Right cardiac atrium (tissue), 5 donors: ENCODE measurements around the gene CLCN1. TPM values are rescaled to one million over a fixed set of nuclear protein-coding genes. Genes with fewer than 3 reads are reported as not detected.

ENCODE experiments used
- microRNA-seq, 2 donors: library from miRNA; unstranded; fragments of <30 nt; microRNA quantifications; one replicate each; pipeline ENCODE4 v1.2.0, GENCODE V29; 2020 to 2021
- polyA plus RNA-seq: library from polyadenylated mRNA; stranded (reverse); fragments of 200-250 nt; gene quantifications from one replicate; pipeline ENCODE4 v1.2.3, GENCODE V29; 2013
- total RNA-seq, 4 donors: library from RNA; stranded (reverse); fragmentation: NEBNext Ultra II Directional; extraction: Animal tissue kit (Norgen Biotek cat#: 25700); gene quantifications; one replicate each; pipeline ENCODE4 v1.2.1, GENCODE V29; 2021
- donor health status: healthy with polysubstance abuse.
- donor health status: DM: no; HTN: yes; CAD: no.
- donor health status: DM: no; HTN: no; CAD: no.
- donor health status: DM: no; HTN: yes; CAD: no; lungs with severe emphysema.
- donor health status: DM: yes; HTN: yes; CAD: no.

The CLCN1 gene
- total and polyA plus RNA-seq, 5 donors: not detected

Small RNA genes within 50 kb of the gene (microRNA-seq; reads per million reads assigned to microRNA genes)
- gene MIR6892: 0 reads per million in 2 donors

Other genes with a start within 250 kb of the CLCN1 start
- gene PIP, start 184.0 kb upstream of the CLCN1 start, total RNA-seq: not detected
- gene PIP, start 184.0 kb upstream of the CLCN1 start, polyA plus RNA-seq: not detected
- not detected for gene TAS2R39, start 132.7 kb upstream of the CLCN1 start, total RNA-seq
- not detected for gene TAS2R39, start 132.7 kb upstream of the CLCN1 start, polyA plus RNA-seq
- not detected for gene TAS2R40, start 94.1 kb upstream of the CLCN1 start, total RNA-seq
- gene TAS2R40, start 94.1 kb upstream of the CLCN1 start, polyA plus RNA-seq: not detected
- gene GSTK1, start 52.7 kb upstream of the CLCN1 start, total RNA-seq: 100 to 1,000 TPM; 182 to 249 (median 234) TPM
- 280 TPM for gene GSTK1, start 52.7 kb upstream of the CLCN1 start, polyA plus RNA-seq
- gene TMEM139, start 31.2 kb upstream of the CLCN1 start, total RNA-seq: 1 to 10 TPM; 3.6 to 5.9 (median 4.5) TPM
- gene TMEM139, start 31.2 kb upstream of the CLCN1 start, polyA plus RNA-seq: 10.9 TPM
- 10 to 100 TPM in 3 of 4 donors, 1 to 10 TPM in 1; 9.2 to 10.6 (median 10.2) TPM for gene CASP2, start 27.8 kb upstream of the CLCN1 start, total RNA-seq
- 4.5 TPM for gene CASP2, start 27.8 kb upstream of the CLCN1 start, polyA plus RNA-seq
- gene FAM131B, start 46.6 kb downstream of the CLCN1 start, total RNA-seq: under 1 TPM; 0.21 to 0.51 (median 0.39) TPM
- 0.27 TPM for gene FAM131B, start 46.6 kb downstream of the CLCN1 start, polyA plus RNA-seq
- gene ZYX, start 65.2 kb downstream of the CLCN1 start, total RNA-seq: 100 to 1,000 TPM in 1 of 4 donors, 10 to 100 TPM in 3; 80.1 to 127 (median 92.6) TPM
- gene ZYX, start 65.2 kb downstream of the CLCN1 start, polyA plus RNA-seq: 74.7 TPM
- under 1 TPM in 2 of 4 donors, not detected in 2; 0.46 to 0.56 TPM for gene EPHA1, start 92.7 kb downstream of the CLCN1 start, total RNA-seq
- gene EPHA1, start 92.7 kb downstream of the CLCN1 start, polyA plus RNA-seq: 0.02 TPM
- gene TAS2R60, start 127.3 kb downstream of the CLCN1 start, total RNA-seq: not detected
- not detected for gene TAS2R60, start 127.3 kb downstream of the CLCN1 start, polyA plus RNA-seq
- not detected for gene TAS2R41, start 161.8 kb downstream of the CLCN1 start, total RNA-seq
- gene TAS2R41, start 161.8 kb downstream of the CLCN1 start, polyA plus RNA-seq: not detected